ENCODE data around the gene GDE1.

- TF ChIP-seq CTCF (conservative IDR thresholded peaks at IDR 0.05; ENCODE audit: low read depth, low read length): no peak
- TF ChIP-seq EZH2 (IDR thresholded peaks at IDR 0.05; ENCODE audit: low read length, unreplicated experiment): no peak
Measured at GRCh38 chr16:19499481-19499880, 22.4 kb downstream of the GDE1 start.

Measured in PC-3 (cell line).